HEK293 (cell line): ENCODE data around the gene PLD3.

Source experiments
- HOXC10 ChIP-seq: sonication (generic); formaldehyde crosslinking; IDR thresholded peaks from 2 replicates; pipeline ENCODE4 v1.8.1; 2023; ENCODE audit warnings: mild to moderate bottlenecking, missing genetic modification reagents
- PRDM1 ChIP-seq: fragments of 450-650 bp; formaldehyde crosslinking; IDR thresholded peaks from 2 replicates; pipeline ENCODE4; 2016; ENCODE audit warnings: missing biosample characterization, missing genetic modification characterization
- ZBTB21 ChIP-seq: fragments of 450-650 bp; formaldehyde crosslinking; IDR thresholded peaks from 2 replicates; pipeline ENCODE4 v1.5.1; 2017; ENCODE audit warnings: missing biosample characterization, missing genetic modification characterization
- ZFP3 ChIP-seq: fragments of 450-650 bp; formaldehyde crosslinking; IDR thresholded peaks from 2 replicates; pipeline ENCODE4 v1.5.1; 2016; ENCODE audit warnings: low read depth, missing biosample characterization, missing genetic modification characterization
- ZNF121 ChIP-seq: fragments of 450-650 bp; formaldehyde crosslinking; IDR thresholded peaks from 2 replicates; pipeline ENCODE4 v1.5.1; 2016; ENCODE audit warnings: missing biosample characterization, missing genetic modification characterization
- ZNF133 ChIP-seq: fragments of 450-650 bp; formaldehyde crosslinking; IDR thresholded peaks from 2 replicates; pipeline ENCODE4 v1.5.1; 2016; ENCODE audit warnings: missing biosample characterization, missing genetic modification characterization
- ZNF302 ChIP-seq: fragments of 450-650 bp; formaldehyde crosslinking; IDR thresholded peaks from 2 replicates; pipeline ENCODE4 v1.5.1; 2016; ENCODE audit warnings: missing biosample characterization, missing genetic modification characterization, low read depth
- ZNF626 ChIP-seq: fragments of 450-650 bp; sonication (Bioruptor Pico); formaldehyde crosslinking; IDR thresholded peaks from 2 replicates; pipeline ENCODE4 v1.5.1; 2018; ENCODE audit warnings: missing biosample characterization, missing genetic modification characterization, inconsistent platforms
- TF ChIP-seq, protein P1 (sequence below): fragments of 450-650 bp; formaldehyde crosslinking; IDR thresholded peaks from 2 replicates; pipeline ENCODE4 v1.5.1; 2016; ENCODE audit warnings: missing biosample characterization, missing genetic modification characterization
- TF ChIP-seq, protein P2 (sequence below): fragments of 450-650 bp; formaldehyde crosslinking; optimal IDR thresholded peaks from 2 replicates; pipeline ENCODE3; 2016; ENCODE audit warnings: missing biosample characterization, mild to moderate bottlenecking, missing genetic modification characterization
- TF ChIP-seq, protein P3 (sequence below): fragments of 450-650 bp; formaldehyde crosslinking; IDR thresholded peaks from 2 replicates; pipeline ENCODE4 v1.5.1; 2017; ENCODE audit warnings: missing biosample characterization, mild to moderate bottlenecking, missing genetic modification characterization, moderate library complexity
- TF ChIP-seq, protein P4 (sequence below): sonication (generic); formaldehyde crosslinking; IDR thresholded peaks from 2 replicates; pipeline ENCODE4 v1.8.1; 2022; ENCODE audit warnings: mild to moderate bottlenecking, moderate library complexity, missing genetic modification reagents
- TF ChIP-seq, protein P5 (sequence below): fragments of 450-650 bp; formaldehyde crosslinking; IDR thresholded peaks from 2 replicates; pipeline ENCODE4 v1.5.1; 2016; ENCODE audit warnings: missing biosample characterization, missing genetic modification characterization

DNA sequence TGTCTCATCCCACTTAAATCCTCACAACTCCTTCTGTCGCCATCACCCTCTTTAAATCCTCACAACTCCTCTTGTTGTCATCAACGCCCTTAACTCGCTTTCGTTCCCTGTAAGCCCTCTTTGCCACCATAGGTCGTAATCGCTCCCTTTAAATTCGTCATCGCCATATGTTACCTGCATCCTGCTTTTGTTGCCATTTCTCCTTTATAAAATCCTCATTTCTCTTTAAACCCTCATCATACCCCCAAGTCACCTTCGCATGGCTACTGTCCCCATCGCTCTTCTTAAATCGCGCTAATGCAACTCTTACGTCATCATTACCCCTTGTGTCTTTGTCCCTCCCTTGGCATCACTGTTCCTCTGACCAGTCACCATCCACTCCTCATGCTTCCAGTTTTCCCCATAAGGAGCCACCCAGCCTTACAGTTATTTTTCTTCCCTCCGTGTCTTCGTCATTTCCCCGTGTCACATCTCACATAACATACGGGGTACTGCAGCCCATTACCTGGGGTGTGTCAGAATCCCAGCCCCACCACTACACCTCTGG is 539 bp downstream of the PLD3 start:
- TF ChIP-seq, protein P1, sequence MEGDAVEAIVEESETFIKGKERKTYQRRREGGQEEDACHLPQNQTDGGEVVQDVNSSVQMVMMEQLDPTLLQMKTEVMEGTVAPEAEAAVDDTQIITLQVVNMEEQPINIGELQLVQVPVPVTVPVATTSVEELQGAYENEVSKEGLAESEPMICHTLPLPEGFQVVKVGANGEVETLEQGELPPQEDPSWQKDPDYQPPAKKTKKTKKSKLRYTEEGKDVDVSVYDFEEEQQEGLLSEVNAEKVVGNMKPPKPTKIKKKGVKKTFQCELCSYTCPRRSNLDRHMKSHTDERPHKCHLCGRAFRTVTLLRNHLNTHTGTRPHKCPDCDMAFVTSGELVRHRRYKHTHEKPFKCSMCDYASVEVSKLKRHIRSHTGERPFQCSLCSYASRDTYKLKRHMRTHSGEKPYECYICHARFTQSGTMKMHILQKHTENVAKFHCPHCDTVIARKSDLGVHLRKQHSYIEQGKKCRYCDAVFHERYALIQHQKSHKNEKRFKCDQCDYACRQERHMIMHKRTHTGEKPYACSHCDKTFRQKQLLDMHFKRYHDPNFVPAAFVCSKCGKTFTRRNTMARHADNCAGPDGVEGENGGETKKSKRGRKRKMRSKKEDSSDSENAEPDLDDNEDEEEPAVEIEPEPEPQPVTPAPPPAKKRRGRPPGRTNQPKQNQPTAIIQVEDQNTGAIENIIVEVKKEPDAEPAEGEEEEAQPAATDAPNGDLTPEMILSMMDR: no peak
- TF ChIP-seq, protein P2, sequence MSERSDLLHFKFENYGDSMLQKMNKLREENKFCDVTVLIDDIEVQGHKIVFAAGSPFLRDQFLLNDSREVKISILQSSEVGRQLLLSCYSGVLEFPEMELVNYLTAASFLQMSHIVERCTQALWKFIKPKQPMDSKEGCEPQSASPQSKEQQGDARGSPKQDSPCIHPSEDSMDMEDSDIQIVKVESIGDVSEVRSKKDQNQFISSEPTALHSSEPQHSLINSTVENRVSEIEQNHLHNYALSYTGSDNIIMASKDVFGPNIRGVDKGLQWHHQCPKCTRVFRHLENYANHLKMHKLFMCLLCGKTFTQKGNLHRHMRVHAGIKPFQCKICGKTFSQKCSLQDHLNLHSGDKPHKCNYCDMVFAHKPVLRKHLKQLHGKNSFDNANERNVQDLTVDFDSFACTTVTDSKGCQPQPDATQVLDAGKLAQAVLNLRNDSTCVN (tag by site-specific recombination): no peak
- TF ChIP-seq PRDM1 (tag by site-specific recombination) (no peak; the same call in 1 of the 2 replicates), ZNF133 (no peak), ZNF302 (tag by site-specific recombination) (no peak), ZBTB21 (peak; percentile 99), ZNF121 (tag by site-specific recombination) (no peak), ZFP3 (tag by site-specific recombination) (no peak), ZNF626 (tag by site-specific recombination) (no peak), HOXC10 (CRISPR knock-in tag) (no peak)
- TF ChIP-seq, protein P3, sequence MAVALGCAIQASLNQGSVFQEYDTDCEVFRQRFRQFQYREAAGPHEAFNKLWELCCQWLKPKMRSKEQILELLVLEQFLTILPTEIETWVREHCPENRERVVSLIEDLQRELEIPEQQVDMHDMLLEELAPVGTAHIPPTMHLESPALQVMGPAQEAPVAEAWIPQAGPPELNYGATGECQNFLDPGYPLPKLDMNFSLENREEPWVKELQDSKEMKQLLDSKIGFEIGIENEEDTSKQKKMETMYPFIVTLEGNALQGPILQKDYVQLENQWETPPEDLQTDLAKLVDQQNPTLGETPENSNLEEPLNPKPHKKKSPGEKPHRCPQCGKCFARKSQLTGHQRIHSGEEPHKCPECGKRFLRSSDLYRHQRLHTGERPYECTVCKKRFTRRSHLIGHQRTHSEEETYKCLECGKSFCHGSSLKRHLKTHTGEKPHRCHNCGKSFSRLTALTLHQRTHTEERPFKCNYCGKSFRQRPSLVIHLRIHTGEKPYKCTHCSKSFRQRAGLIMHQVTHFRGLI: no peak
- TF ChIP-seq, protein P4, sequence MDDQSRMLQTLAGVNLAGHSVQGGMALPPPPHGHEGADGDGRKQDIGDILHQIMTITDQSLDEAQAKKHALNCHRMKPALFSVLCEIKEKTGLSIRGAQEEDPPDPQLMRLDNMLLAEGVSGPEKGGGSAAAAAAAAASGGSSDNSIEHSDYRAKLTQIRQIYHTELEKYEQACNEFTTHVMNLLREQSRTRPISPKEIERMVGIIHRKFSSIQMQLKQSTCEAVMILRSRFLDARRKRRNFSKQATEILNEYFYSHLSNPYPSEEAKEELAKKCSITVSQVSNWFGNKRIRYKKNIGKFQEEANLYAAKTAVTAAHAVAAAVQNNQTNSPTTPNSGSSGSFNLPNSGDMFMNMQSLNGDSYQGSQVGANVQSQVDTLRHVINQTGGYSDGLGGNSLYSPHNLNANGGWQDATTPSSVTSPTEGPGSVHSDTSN (CRISPR knock-in tag): no peak
- TF ChIP-seq, protein P5, sequence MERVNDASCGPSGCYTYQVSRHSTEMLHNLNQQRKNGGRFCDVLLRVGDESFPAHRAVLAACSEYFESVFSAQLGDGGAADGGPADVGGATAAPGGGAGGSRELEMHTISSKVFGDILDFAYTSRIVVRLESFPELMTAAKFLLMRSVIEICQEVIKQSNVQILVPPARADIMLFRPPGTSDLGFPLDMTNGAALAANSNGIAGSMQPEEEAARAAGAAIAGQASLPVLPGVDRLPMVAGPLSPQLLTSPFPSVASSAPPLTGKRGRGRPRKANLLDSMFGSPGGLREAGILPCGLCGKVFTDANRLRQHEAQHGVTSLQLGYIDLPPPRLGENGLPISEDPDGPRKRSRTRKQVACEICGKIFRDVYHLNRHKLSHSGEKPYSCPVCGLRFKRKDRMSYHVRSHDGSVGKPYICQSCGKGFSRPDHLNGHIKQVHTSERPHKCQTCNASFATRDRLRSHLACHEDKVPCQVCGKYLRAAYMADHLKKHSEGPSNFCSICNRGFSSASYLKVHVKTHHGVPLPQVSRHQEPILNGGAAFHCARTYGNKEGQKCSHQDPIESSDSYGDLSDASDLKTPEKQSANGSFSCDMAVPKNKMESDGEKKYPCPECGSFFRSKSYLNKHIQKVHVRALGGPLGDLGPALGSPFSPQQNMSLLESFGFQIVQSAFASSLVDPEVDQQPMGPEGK (tag by site-specific recombination): peak; percentile 64
